Endothelial cell (in vitro differentiated cells): ENCODE results near the gene C6orf89. TPM values are rescaled to one million over a fixed set of nuclear protein-coding genes. Genes with fewer than 3 reads are reported as not detected.
A peak's percentile ranks its signal among the peaks of the same experiment; 100 is the strongest.

ENCODE experiments used
- DNase-seq: peaks from one replicate; pipeline ENCODE4 v3.0.0; 2021; ENCODE audit warnings: low spot score
- H3K27ac Mint-ChIP-seq: one replicate; pipeline ENCODE4 v1.8.0; 2021; ENCODE audit warnings: mixed read lengths, inconsistent platforms; ENCODE audit not compliant: unreplicated experiment
- H3K27me3 Mint-ChIP-seq: one replicate; pipeline ENCODE4 v1.8.0; 2021; ENCODE audit warnings: mild to moderate bottlenecking, moderate library complexity, mixed read lengths, inconsistent platforms; ENCODE audit not compliant: unreplicated experiment
- H3K36me3 Mint-ChIP-seq: one replicate; pipeline ENCODE4 v1.8.0; 2021; ENCODE audit warnings: mild to moderate bottlenecking, low read depth, mixed read lengths, inconsistent platforms; ENCODE audit not compliant: unreplicated experiment
- H3K4me1 Mint-ChIP-seq: one replicate; pipeline ENCODE4 v1.8.0; 2021; ENCODE audit warnings: mild to moderate bottlenecking, mixed read lengths, inconsistent platforms; ENCODE audit not compliant: unreplicated experiment
- H3K4me3 Mint-ChIP-seq: one replicate; pipeline ENCODE4 v1.8.0; 2021; ENCODE audit warnings: mild to moderate bottlenecking, mixed read lengths, inconsistent platforms; ENCODE audit not compliant: unreplicated experiment
- H3K9me3 Mint-ChIP-seq: one replicate; pipeline ENCODE4 v1.8.0; 2021; ENCODE audit warnings: mixed read lengths, inconsistent platforms; ENCODE audit not compliant: unreplicated experiment
- total RNA-seq: library from RNA; stranded (reverse); fragmentation: NEBNext Ultra II Directional; extraction: Animal tissue kit (Norgen Biotek cat#: 25700); gene quantifications from one replicate; pipeline ENCODE4 v1.2.1, GENCODE V29; 2021; ENCODE audit not compliant: unreplicated experiment
- TF ChIP-seq, protein P1 (sequence below): fragments of 200-600 bp; sonication (generic); IDR thresholded peaks from one replicate; pipeline ENCODE4 v1.5.0; 2021; ENCODE audit warnings: antibody characterized with exemption; ENCODE audit not compliant: unreplicated experiment

The C6orf89 gene
- total RNA-seq, 1 donor from 2014 or later = 43.2 TPM

DNA sequence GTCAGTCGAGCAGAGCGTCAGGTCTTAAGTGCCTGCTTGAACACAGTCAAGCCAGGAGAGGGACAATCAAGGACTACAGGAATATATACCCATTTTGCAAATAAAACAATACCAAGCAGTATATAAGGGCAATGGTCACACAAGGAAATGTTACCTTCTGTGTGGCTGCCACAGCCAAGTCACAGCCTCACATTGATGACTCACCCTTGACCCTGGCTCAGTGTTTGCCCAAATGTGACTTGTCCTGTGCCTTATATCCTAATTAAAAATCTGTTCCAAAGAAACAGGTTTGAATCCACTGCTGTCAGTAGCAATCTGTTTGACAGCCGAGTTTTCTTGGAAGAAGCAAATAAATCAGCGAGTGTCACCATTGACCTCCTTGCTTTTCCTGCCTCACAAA lies 34.3 kb downstream of the C6orf89 start:
- Mint-ChIP-seq H3K27me3 (peaks cover 1% of the 10 kb centered on the region), H3K36me3 (peaks cover 18% of the 10 kb centered on the region), H3K27ac (no peak overlapping the region), H3K4me1 (peaks cover 8% of the 10 kb centered on the region), H3K4me3 (no peak overlapping the region), H3K9me3 (no peaks in the 10 kb centered on the region)
- TF ChIP-seq, protein P1, sequence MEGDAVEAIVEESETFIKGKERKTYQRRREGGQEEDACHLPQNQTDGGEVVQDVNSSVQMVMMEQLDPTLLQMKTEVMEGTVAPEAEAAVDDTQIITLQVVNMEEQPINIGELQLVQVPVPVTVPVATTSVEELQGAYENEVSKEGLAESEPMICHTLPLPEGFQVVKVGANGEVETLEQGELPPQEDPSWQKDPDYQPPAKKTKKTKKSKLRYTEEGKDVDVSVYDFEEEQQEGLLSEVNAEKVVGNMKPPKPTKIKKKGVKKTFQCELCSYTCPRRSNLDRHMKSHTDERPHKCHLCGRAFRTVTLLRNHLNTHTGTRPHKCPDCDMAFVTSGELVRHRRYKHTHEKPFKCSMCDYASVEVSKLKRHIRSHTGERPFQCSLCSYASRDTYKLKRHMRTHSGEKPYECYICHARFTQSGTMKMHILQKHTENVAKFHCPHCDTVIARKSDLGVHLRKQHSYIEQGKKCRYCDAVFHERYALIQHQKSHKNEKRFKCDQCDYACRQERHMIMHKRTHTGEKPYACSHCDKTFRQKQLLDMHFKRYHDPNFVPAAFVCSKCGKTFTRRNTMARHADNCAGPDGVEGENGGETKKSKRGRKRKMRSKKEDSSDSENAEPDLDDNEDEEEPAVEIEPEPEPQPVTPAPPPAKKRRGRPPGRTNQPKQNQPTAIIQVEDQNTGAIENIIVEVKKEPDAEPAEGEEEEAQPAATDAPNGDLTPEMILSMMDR = no peak
- no peak for DNase-seq

DNA sequence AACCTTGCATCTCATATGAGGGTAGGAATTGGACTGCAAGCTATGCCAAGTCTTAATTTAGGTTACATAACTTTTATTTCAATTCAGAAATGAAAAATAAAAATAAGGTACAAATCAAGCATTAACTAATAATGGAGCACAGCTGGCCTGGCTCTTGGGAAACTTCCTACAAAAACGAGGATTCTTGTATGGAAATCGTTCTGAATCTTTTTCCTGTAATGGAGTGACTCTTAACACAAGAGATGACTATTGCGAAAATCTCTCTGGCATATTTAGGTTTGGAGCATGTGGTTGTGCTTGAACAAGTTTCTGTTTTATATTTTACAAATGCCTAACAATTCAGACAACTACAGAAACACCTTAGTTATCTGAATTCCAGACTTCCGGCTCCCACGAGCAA lies 34.8 kb downstream of the C6orf89 start:
- H3K27me3 Mint-ChIP-seq = peaks cover 1% of the 10 kb centered on the region
- H3K9me3 Mint-ChIP-seq = no peaks in the 10 kb centered on the region
- peaks cover 6% of the 10 kb centered on the region for H3K4me1 Mint-ChIP-seq
- H3K36me3 Mint-ChIP-seq = peaks cover 21% of the 10 kb centered on the region
- no peak for DNase-seq
- no peak overlapping the region for H3K4me3 Mint-ChIP-seq
- H3K27ac Mint-ChIP-seq = no peak overlapping the region
- TF ChIP-seq, protein P1 = no peak

DNA sequence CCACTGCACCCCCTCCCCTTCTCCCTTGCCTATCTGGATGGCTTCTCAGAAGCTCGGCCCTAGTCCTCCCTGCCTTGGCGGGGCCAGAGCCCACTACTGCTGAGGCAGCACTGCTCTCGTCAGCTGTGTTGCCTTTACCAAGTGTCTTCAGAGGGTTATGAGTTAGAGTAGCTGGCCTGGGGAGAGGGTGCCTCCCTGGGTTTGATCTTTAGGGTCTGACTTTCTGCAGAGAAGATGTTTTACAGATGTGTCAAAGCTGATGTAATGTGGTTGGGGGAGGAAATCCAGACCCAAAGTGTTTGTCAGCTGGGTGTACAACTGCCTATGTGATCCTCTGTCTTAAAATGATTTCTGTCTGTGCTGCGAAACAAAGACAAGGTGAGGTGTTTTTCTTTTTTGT lies 38.4 kb downstream of the C6orf89 start:
- Mint-ChIP-seq H3K27ac (no peak overlapping the region), H3K27me3 (peaks cover 1% of the 10 kb centered on the region), H3K9me3 (no peaks in the 10 kb centered on the region), H3K36me3 (peaks cover 10% of the 10 kb centered on the region), H3K4me3 (no peak overlapping the region), H3K4me1 (no peaks in the 10 kb centered on the region)
- no peak for DNase-seq
- TF ChIP-seq, protein P1 = no peak

DNA sequence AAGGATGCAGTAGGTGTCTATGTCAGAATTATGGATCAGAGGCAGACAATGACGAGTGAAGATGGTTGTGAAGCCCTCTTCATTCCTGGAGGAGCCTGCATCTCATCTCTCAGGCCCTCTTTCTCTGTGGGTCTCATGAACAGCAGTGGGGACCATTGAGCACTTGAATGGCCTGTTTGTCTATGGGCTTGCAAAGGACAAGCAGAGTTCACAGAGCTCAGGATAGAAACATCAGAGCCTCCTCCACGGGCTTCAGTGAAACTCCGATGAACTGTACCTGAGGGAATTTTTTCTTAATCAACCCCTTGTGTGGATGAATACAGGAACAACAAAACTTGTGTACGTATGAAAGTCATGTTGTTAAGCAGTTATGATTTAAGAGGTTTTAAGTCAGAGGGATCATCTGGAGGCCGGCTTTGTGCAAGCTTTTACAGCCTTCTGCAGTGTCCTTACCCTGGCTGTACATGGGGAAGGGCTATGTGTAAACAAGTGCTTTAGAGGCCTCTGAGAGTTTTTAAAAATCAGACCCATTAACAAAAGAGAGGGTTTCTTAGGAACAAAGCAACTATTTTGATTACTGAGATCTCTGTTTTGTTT lies 39.1 kb downstream of the C6orf89 start:
- Mint-ChIP-seq H3K36me3 (peaks cover 10% of the 10 kb centered on the region), H3K9me3 (no peaks in the 10 kb centered on the region), H3K4me1 (no peaks in the 10 kb centered on the region), H3K27me3 (peaks cover 1% of the 10 kb centered on the region), H3K4me3 (no peak overlapping the region), H3K27ac (no peak overlapping the region)
- no peak for DNase-seq
- TF ChIP-seq, protein P1 = no peak

DNA sequence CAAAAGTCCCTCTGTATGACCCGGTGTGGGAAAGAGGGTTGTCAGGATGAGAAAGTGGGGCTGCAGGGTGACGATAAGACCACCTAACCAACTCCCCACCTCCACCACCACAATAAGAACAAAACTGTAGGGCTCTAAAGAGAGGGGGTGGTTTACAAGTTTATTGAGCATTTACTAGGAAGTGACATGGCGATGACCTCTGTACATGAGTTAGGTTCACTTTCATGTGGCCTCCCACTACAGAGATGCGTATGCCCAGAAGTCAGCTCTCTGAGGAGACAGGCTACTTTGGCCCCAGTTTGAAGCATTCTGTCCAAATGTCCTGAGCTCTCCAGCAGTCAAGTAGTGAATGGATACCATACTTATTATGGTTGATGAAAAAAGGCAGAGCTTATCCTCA lies 40.1 kb downstream of the C6orf89 start:
- no peak overlapping the region for H3K4me3 Mint-ChIP-seq
- H3K27me3 Mint-ChIP-seq = peaks cover 1% of the 10 kb centered on the region
- peaks cover 10% of the 10 kb centered on the region for H3K36me3 Mint-ChIP-seq
- H3K4me1 Mint-ChIP-seq = no peaks in the 10 kb centered on the region
- peak overlapping the region; percentile 3 for H3K27ac Mint-ChIP-seq
- DNase-seq = no peak
- TF ChIP-seq, protein P1 = no peak
- no peaks in the 10 kb centered on the region for H3K9me3 Mint-ChIP-seq
